ENCODE results near the gene FBXO11. TPM values are rescaled to one million over a fixed set of nuclear protein-coding genes. Genes with fewer than 3 reads are reported as not detected.

Gene FBXO11
- total and polyA plus RNA-seq, 2 donors (not counting 1 experiment from before 2014, with no cell fraction given) = 37.7 to 81.6 TPM

DNA sequence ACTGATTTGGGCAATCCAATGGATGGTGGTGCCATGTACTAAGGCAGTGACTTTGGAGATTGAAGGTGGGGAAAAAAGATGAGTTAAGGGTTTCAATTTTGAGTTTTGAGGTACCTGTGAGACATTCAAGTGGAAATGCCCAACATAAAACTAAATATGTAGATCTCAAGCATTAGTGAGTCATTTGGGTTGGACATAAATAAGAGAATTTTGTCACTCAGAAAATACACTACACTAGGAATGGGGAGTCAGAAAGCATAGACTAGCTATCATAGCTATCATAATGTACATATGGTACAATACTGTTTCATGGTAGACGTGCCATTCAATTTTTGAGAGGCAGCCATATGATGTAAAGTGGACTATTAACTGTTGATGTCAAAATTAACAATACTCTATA, 56.1 kb downstream of the FBXO11 start:
- Histone ChIP-seq H3K27me3 (ENCODE audit: control insufficient read depth, insufficient read depth, low read length) (no peaks in the 10 kb centered on the region), H3K4me3 (replicated peaks in 1 of 4; ENCODE audit: control extremely low read depth in 1 of 4, insufficient read depth in 1 of 4, low read depth in 3 of 4, low read length in 4 of 4) (no peak overlapping the region), H3K4me2 (ENCODE audit: extremely low read depth, insufficient read depth, low read length) (no peak overlapping the region), H4K20me1 (ENCODE audit: control insufficient read depth, extremely low read depth, insufficient read depth, low read length) (peaks cover 3% of the 10 kb centered on the region), H3K9ac (ENCODE audit: insufficient read depth, low read length) (no peak overlapping the region), H3K79me2 (ENCODE audit: control insufficient read depth, insufficient read depth, low read length) (peaks cover 83% of the 10 kb centered on the region), H3K4me1 (ENCODE audit: control insufficient read depth, extremely low read depth, insufficient read depth, low read length) (no peaks in the 10 kb centered on the region), H2AFZ (ENCODE audit: low read length) (no peak overlapping the region), H3K36me3 (ENCODE audit: control insufficient read depth, insufficient read depth, low read length) (no peaks in the 10 kb centered on the region), H3K9me3 (ENCODE audit: control insufficient read depth, insufficient read depth, low read depth, low read length) (no peaks in the 10 kb centered on the region), H3K27ac (ENCODE audit: insufficient read depth, low read length) (no peak overlapping the region)
- no peak for DNase-seq (ENCODE audit: low read depth in 2 of 2)
- TF ChIP-seq, protein P1, sequence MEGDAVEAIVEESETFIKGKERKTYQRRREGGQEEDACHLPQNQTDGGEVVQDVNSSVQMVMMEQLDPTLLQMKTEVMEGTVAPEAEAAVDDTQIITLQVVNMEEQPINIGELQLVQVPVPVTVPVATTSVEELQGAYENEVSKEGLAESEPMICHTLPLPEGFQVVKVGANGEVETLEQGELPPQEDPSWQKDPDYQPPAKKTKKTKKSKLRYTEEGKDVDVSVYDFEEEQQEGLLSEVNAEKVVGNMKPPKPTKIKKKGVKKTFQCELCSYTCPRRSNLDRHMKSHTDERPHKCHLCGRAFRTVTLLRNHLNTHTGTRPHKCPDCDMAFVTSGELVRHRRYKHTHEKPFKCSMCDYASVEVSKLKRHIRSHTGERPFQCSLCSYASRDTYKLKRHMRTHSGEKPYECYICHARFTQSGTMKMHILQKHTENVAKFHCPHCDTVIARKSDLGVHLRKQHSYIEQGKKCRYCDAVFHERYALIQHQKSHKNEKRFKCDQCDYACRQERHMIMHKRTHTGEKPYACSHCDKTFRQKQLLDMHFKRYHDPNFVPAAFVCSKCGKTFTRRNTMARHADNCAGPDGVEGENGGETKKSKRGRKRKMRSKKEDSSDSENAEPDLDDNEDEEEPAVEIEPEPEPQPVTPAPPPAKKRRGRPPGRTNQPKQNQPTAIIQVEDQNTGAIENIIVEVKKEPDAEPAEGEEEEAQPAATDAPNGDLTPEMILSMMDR (conservative IDR thresholded peaks at IDR 0.05 in 1 of 2, IDR thresholded peaks at IDR 0.05 in 1 of 2; ENCODE audit: low read depth in 1 of 2, low read length in 2 of 2) = no peak
- no peak for TF ChIP-seq EZH2 (IDR thresholded peaks at IDR 0.05; ENCODE audit: low read length, missing control alignments)

GRCh38 chr2:47849368-47849767, 56.9 kb downstream of the FBXO11 start:
- no peak overlapping the region for H3K27ac ChIP-seq (ENCODE audit: insufficient read depth, low read length)
- peaks cover 3% of the 10 kb centered on the region for H4K20me1 ChIP-seq (ENCODE audit: control insufficient read depth, extremely low read depth, insufficient read depth, low read length)
- H3K4me2 ChIP-seq (ENCODE audit: extremely low read depth, insufficient read depth, low read length) = no peak overlapping the region
- H3K9me3 ChIP-seq (ENCODE audit: control insufficient read depth, insufficient read depth, low read depth, low read length) = no peaks in the 10 kb centered on the region
- H3K9ac ChIP-seq (ENCODE audit: insufficient read depth, low read length) = no peak overlapping the region
- H3K27me3 ChIP-seq (ENCODE audit: control insufficient read depth, insufficient read depth, low read length) = no peaks in the 10 kb centered on the region
- no peak for DNase-seq (ENCODE audit: low read depth in 2 of 2)
- no peaks in the 10 kb centered on the region for H3K36me3 ChIP-seq (ENCODE audit: control insufficient read depth, insufficient read depth, low read length)
- H3K4me1 ChIP-seq (ENCODE audit: control insufficient read depth, extremely low read depth, insufficient read depth, low read length) = no peaks in the 10 kb centered on the region
- no peak overlapping the region for H3K4me3 ChIP-seq (replicated peaks in 1 of 4; ENCODE audit: control extremely low read depth in 1 of 4, insufficient read depth in 1 of 4, low read depth in 3 of 4, low read length in 4 of 4)
- no peak overlapping the region for H2AFZ ChIP-seq (ENCODE audit: low read length)
- TF ChIP-seq, protein P1 (conservative IDR thresholded peaks at IDR 0.05 in 1 of 2, IDR thresholded peaks at IDR 0.05 in 1 of 2; ENCODE audit: low read depth in 1 of 2, low read length in 2 of 2) = no peak
- TF ChIP-seq EZH2 (IDR thresholded peaks at IDR 0.05; ENCODE audit: low read length, missing control alignments) = no peak
- peaks cover 82% of the 10 kb centered on the region for H3K79me2 ChIP-seq (ENCODE audit: control insufficient read depth, insufficient read depth, low read length)

GRCh38 chr2:47844162-47844561, 62.1 kb downstream of the FBXO11 start:
- DNase-seq (ENCODE audit: low read depth in 2 of 2) = no peak
- H3K27ac ChIP-seq (ENCODE audit: insufficient read depth, low read length) = no peak overlapping the region
- H3K4me3 ChIP-seq (replicated peaks in 1 of 4; ENCODE audit: control extremely low read depth in 1 of 4, insufficient read depth in 1 of 4, low read depth in 3 of 4, low read length in 4 of 4) = no peak overlapping the region
- H4K20me1 ChIP-seq (ENCODE audit: control insufficient read depth, extremely low read depth, insufficient read depth, low read length) = no peaks in the 10 kb centered on the region
- H3K9me3 ChIP-seq (ENCODE audit: control insufficient read depth, insufficient read depth, low read depth, low read length) = no peaks in the 10 kb centered on the region
- no peaks in the 10 kb centered on the region for H3K4me1 ChIP-seq (ENCODE audit: control insufficient read depth, extremely low read depth, insufficient read depth, low read length)
- TF ChIP-seq, protein P1 (conservative IDR thresholded peaks at IDR 0.05 in 1 of 2, IDR thresholded peaks at IDR 0.05 in 1 of 2; ENCODE audit: low read depth in 1 of 2, low read length in 2 of 2) = no peak
- no peak for TF ChIP-seq EZH2 (IDR thresholded peaks at IDR 0.05; ENCODE audit: low read length, missing control alignments)
- H3K4me2 ChIP-seq (ENCODE audit: extremely low read depth, insufficient read depth, low read length) = no peak overlapping the region
- H3K9ac ChIP-seq (ENCODE audit: insufficient read depth, low read length) = no peak overlapping the region
- H3K79me2 ChIP-seq (ENCODE audit: control insufficient read depth, insufficient read depth, low read length) = peaks cover 51% of the 10 kb centered on the region
- H3K27me3 ChIP-seq (ENCODE audit: control insufficient read depth, insufficient read depth, low read length) = no peaks in the 10 kb centered on the region
- H2AFZ ChIP-seq (ENCODE audit: low read length) = no peak overlapping the region
- no peaks in the 10 kb centered on the region for H3K36me3 ChIP-seq (ENCODE audit: control insufficient read depth, insufficient read depth, low read length)

Data from fibroblast of lung (primary cell).